A673 (cell line): Measurements from ENCODE around the gene RECQL. TPM values are rescaled to one million over a fixed set of nuclear protein-coding genes. Genes with fewer than 3 reads are reported as not detected.

Experiments
- BruUV-seq: library from RNA; stranded (reverse); fragments of 400-500 nt; replicated peaks from 2 replicates; lab custom pipeline; 2021; lab: Mats Ljungman, UMichigan
- CTCF ChIA-PET: fragments of 300-600 bp; sonication (Branson Sonifier 250); formaldehyde crosslinking; loops from one replicate; lab custom pipeline; 2022; ENCODE audit warnings: antibody characterized with exemption; lab: Charles Lee
- POLR2A ChIA-PET: fragments of 300-600 bp; sonication (Branson Sonifier 250); formaldehyde crosslinking; loops from one replicate; lab custom pipeline; 2022; ENCODE audit warnings: antibody characterized with exemption; ENCODE audit not compliant: low non-redundant PET; lab: Charles Lee
- DNase-seq: peaks from one replicate; pipeline ENCODE4 v3.0.0-alpha.2; 2015; ENCODE audit warnings: low spot score
- H3K27ac ChIP-seq: fragments of 200-600 bp; sonication (generic); 2 replicates; pipeline ENCODE4 v1.5.1; 2016; ENCODE audit warnings: mixed run types, low read depth, mild to moderate bottlenecking, mixed read lengths, antibody characterized with exemption, low read length; ENCODE audit not compliant: poor library complexity, severe bottlenecking
- H3K27me3 ChIP-seq: fragments of 200-600 bp; sonication (generic); replicated peaks from 2 replicates; pipeline ENCODE4 v1.6.1; 2017; ENCODE audit warnings: mixed run types, low read depth, mild to moderate bottlenecking, mixed read lengths, antibody characterized with exemption, low read length; ENCODE audit not compliant: insufficient read depth, poor library complexity
- H3K36me3 ChIP-seq: fragments of 200-600 bp; sonication (generic); 2 replicates; pipeline ENCODE4 v1.6.1; 2016; ENCODE audit warnings: mixed run types, mild to moderate bottlenecking, mixed read lengths, antibody characterized with exemption, low read length; ENCODE audit not compliant: insufficient read depth, poor library complexity, severe bottlenecking
- H3K4me1 ChIP-seq: fragments of 200-600 bp; sonication (generic); 2 replicates; pipeline ENCODE4 v1.6.1; 2017; ENCODE audit warnings: mixed run types, mild to moderate bottlenecking, mixed read lengths, antibody characterized with exemption, low read length; ENCODE audit not compliant: insufficient read depth, poor library complexity, severe bottlenecking
- H3K4me3 ChIP-seq: fragments of 200-600 bp; sonication (generic); 2 replicates; pipeline ENCODE4 v1.5.1; 2016; ENCODE audit warnings: low read depth, mixed run types, mild to moderate bottlenecking, mixed read lengths, low read length; ENCODE audit not compliant: poor library complexity, severe bottlenecking
- H3K9me3 ChIP-seq: fragments of 200-600 bp; sonication (generic); 2 replicates; pipeline ENCODE4 v1.6.1; 2016; ENCODE audit warnings: mixed run types, low read depth, mild to moderate bottlenecking, mixed read lengths, antibody characterized with exemption, low read length; ENCODE audit not compliant: poor library complexity, severe bottlenecking
- CTCF ChIP-seq: fragments of 300-800, 200-600 bp; sonication (generic); conservative IDR thresholded peaks from 2 replicates; pipeline ENCODE4 v1.5.1; 2017; ENCODE audit warnings: low read depth, mild to moderate bottlenecking, antibody characterized with exemption, low read length, moderate library complexity, mixed read lengths
- EZH2 ChIP-seq: fragments of 200-600 bp; sonication (generic); IDR thresholded peaks from 2 replicates; pipeline ENCODE4 v1.6.1; 2017; ENCODE audit warnings: borderline replicate concordance, low read depth, mild to moderate bottlenecking, mixed read lengths, antibody characterized with exemption, low read length; ENCODE audit not compliant: poor library complexity, severe bottlenecking
- intact Hi-C: fragments of 100-400 bp; cut with micrococcal nuclease; formaldehyde crosslinking; loops from one replicate; pipeline ENCODE4 v1.10.0; 2022; ENCODE audit not compliant: unreplicated experiment
- total RNA-seq: library from RNA; stranded (reverse); gene quantifications from 2 replicates; pipeline ENCODE4 v1.2.3, GENCODE V29; 2021

Gene RECQL
- total RNA-seq, 1 experiment from 2014 or later: 38.2 TPM

GRCh38 chr12:21527451-21528180, 26.2 kb upstream of the RECQL start:
- Histone ChIP-seq H3K27ac (no peak overlapping the region), H3K27me3 (peaks cover 36% of the 10 kb centered on the region), H3K4me1 (peaks cover 9% of the 10 kb centered on the region), H3K9me3 (no peaks in the 10 kb centered on the region), H3K4me3 (peak overlapping the region; percentile 58), H3K36me3 (no peaks in the 10 kb centered on the region)
- ChIA-PET CTCF (no interaction called here), POLR2A (interaction anchor here (0.6 kb wide), 1 partner anchor 264 kb away, joined by 5 read pairs; no protein-coding TSS in a partner anchor)
- DNase-seq: peak; percentile 68
- intact Hi-C loops: no loop called here
- TF ChIP-seq EZH2 (no peak), CTCF (no peak)
- BruUV-seq: no TSS peak

GRCh38 chr12:21526721-21527345, 25.4 kb upstream of the RECQL start:
- BruUV-seq: no TSS peak
- no peaks in the 10 kb centered on the region for H3K9me3 ChIP-seq
- peak overlapping the region; percentile 58 for H3K4me3 ChIP-seq
- H3K27me3 ChIP-seq: peaks cover 31% of the 10 kb centered on the region
- DNase-seq: no peak
- CTCF ChIA-PET: no interaction called here
- no peak for TF ChIP-seq EZH2
- H3K36me3 ChIP-seq: no peaks in the 10 kb centered on the region
- H3K27ac ChIP-seq: no peak overlapping the region
- H3K4me1 ChIP-seq: peaks cover 9% of the 10 kb centered on the region
- POLR2A ChIA-PET: no interaction called here
- intact Hi-C loops: no loop called here

- ChIA-PET POLR2A (no interaction called here), CTCF (no interaction called here)
- Histone ChIP-seq H3K27me3 (peaks cover 25% of the 10 kb centered on the region), H3K9me3 (no peaks in the 10 kb centered on the region), H3K27ac (no peak within 1 kb of the TSS), H3K4me1 (peaks cover 9% of the 10 kb centered on the region), H3K36me3 (no peaks in the 10 kb centered on the region), H3K4me3 (peak within 1 kb of the TSS; percentile 58)
- intact Hi-C loops: no loop called here
- TF ChIP-seq EZH2: no peak
- TF ChIP-seq CTCF: no peak
- BruUV-seq: no TSS peak
- DNase-seq: peak; percentile 38
Measured at GRCh38 chr12:21526053-21526452, 24.6 kb upstream of the RECQL start, which contains the start of gene SPX. Gene SPX (plus strand): TSS chr12:21526296. CDS start chr12:21526473, 177 bp downstream.
